ENCODE measurements around the gene SNCA.

SNCA gene

DNA sequence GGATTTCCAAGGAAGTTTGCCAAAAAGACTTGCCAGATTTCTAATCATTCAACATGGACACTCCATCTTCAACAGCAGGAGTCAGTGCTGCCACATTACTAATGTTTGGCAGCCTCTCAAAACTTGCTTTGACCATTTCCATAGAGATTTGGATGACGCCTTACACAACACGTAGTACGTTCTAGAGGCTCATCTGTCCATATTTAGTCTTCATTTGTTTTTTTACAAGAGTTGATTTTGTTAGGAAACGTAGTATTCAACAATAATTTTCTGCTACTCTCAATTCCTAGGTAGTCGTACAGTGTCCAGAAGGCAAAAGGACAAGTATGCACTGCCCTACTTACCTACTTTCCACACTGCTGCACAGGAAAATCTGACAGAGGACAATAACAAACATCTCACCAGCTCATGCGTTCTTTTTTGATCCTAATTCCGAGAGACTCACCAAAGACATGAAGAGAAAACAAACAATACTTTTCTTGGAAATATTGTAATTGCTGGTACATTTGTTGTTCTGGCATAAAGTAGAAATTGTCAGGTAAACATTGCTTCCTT is 117.3 kb downstream of the SNCA start:
- no peak overlapping the region for H3K4me3 ChIP-seq (ENCODE audit: low read length)
- DNase-seq (ENCODE audit: low read depth): no peak
- TF ChIP-seq CTCF (conservative IDR thresholded peaks at IDR 0.05; ENCODE audit: low read depth, low read length): no peak

DNA sequence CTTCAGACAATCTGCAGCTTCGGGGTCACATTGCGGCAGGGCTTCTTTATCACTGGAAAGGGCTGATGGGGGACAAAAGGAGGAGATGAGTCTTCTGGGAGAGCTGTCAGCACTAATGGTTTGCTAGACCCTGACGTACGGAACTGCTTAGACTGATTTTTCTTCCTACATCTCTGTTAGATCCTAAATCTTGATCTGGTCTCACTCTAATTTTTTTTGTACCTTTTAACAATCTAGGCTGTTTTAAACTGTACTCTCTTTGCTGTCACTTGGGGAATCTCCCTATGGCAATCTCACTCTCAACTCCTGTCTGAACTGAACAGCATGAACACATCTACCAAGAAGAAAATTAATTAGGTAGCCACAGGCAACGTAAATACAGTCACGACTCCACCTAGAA is 120.1 kb downstream of the SNCA start:
- no peak for TF ChIP-seq CTCF (conservative IDR thresholded peaks at IDR 0.05; ENCODE audit: low read depth, low read length)
- no peak for DNase-seq (ENCODE audit: low read depth)

GRCh38 chr4:89715631-89716030 is 121.3 kb downstream of the SNCA start:
- H3K4me3 ChIP-seq (ENCODE audit: low read length): no peak overlapping the region
- TF ChIP-seq CTCF (conservative IDR thresholded peaks at IDR 0.05; ENCODE audit: low read depth, low read length): no peak
- no peak for DNase-seq (ENCODE audit: low read depth)

More for the DNA sequence above, 120.1 kb downstream of the SNCA start:
- H3K4me3 ChIP-seq (ENCODE audit: low read length): no peak overlapping the region

GRCh38 chr4:89712827-89713226 is 124.1 kb downstream of the SNCA start:
- no peak for DNase-seq (ENCODE audit: low read depth)
- TF ChIP-seq CTCF (conservative IDR thresholded peaks at IDR 0.05; ENCODE audit: low read depth, low read length): no peak

GRCh38 chr4:89712141-89712540 is 124.8 kb downstream of the SNCA start:
- no peak for DNase-seq (ENCODE audit: low read depth)
- no peak for TF ChIP-seq CTCF (conservative IDR thresholded peaks at IDR 0.05; ENCODE audit: low read depth, low read length)

More at GRCh38 chr4:89712827-89713226, 124.1 kb downstream of the SNCA start:
- H3K4me3 ChIP-seq (ENCODE audit: low read length): no peak overlapping the region

GRCh38 chr4:89708903-89709421 is 128.0 kb downstream of the SNCA start:
- TF ChIP-seq CTCF (conservative IDR thresholded peaks at IDR 0.05; ENCODE audit: low read depth, low read length): no peak

More at GRCh38 chr4:89712141-89712540, 124.8 kb downstream of the SNCA start:
- H3K4me3 ChIP-seq (ENCODE audit: low read length): no peak overlapping the region

GRCh38 chr4:89707467-89707866 is 129.5 kb downstream of the SNCA start:
- no peak for TF ChIP-seq CTCF (conservative IDR thresholded peaks at IDR 0.05; ENCODE audit: low read depth, low read length)
- no peak for DNase-seq (ENCODE audit: low read depth)
- H3K4me3 ChIP-seq (ENCODE audit: low read length): no peak overlapping the region

More at GRCh38 chr4:89708903-89709421, 128.0 kb downstream of the SNCA start:
- no peak overlapping the region for H3K4me3 ChIP-seq (ENCODE audit: low read length)
- DNase-seq (ENCODE audit: low read depth): no peak

Data from retinal pigment epithelial cell (primary cell).